HG03060 (cell line): ENCODE data around the gene ADRA2C.

ENCODE experiments used
- ATAC-seq: cut with Tn5 transposase; IDR thresholded peaks from one replicate; pipeline ENCODE4 v1.9.1; 2021; ENCODE audit warnings: low read depth, moderate number of reproducible peaks; ENCODE audit not compliant: unreplicated experiment

ADRA2C gene

DNA sequence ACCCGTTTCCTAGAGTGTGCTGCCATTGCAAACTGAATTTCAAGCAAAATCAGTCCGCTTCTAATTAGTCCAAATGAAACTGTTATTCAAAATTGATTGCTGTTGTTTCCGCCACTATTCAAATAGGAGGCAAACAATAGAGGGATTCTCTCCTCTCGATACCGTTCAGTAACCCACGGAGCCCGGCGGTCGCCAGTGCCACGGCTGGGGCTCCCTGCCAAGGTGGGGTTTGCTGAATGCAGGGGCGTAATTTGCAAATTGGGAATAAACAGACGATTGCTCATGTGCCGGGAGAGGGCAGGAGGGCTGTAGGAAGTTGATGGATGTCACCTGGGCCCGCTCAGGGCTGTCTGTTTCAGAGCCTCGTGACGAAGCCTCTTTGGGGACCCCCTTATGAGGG is 8.8 kb downstream of the ADRA2C start:
- ATAC-seq = no peak

DNA sequence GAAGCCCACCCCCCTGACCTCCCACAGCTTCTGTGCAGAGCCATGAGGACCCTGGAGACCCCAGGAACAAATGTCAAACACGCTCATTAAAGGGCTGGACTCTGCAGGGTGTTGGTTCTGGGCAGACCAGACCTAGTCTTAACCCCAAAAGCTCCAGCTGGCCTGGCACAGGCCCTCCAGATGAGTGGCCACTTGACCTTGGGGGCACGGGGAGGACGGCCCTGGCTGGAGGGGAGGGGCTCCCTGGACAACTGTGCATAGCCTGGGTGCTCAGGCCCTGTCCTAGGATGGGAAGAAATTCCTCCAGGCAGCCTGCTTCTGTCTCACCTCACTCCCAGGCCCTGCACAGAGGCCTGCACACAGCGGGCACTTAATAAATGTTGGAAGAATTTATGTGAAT is 9.4 kb downstream of the ADRA2C start:
- ATAC-seq = no peak

DNA sequence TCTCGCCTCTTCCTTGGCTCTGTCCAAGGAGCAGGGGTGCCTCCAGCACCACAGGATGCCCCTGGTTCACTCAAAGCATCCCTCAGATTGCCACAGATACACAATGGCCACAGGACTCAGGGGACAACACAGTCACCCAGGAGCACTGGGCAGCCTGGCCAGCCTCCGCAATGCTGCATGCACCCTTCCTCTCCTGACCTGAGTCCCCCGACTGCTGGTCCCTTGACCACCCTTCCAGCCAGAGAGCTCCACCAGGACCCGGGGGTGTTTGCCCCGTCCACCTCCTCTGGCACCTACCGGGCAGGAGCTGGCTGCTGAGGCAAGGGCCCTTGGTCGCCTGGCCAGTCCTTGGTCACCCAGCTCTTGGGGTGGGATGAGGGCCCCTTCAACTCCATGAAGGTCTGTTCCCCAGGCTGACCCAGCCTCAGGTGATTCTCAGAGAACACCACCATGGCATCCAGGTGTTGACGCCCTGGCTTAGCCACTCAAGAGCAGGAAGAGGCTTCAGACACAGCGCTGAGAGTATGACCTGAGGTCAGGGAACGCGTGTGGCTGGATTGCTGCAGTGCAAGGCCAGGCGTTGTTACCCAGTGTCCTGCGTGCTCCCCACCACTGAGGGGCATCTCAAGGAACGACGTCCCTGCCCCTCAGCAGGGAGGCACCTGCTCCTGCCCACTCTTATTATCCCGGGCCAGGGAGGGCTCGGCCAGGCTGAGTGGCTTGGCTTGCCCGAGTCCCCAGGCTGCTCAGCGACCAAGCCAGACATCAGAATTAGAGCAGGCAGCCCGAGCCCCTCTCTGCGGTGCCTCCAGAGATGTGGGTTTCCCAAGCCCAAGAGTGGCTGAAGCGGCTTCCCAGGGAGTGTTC is 10.2 kb downstream of the ADRA2C start:
- no peak for ATAC-seq

DNA sequence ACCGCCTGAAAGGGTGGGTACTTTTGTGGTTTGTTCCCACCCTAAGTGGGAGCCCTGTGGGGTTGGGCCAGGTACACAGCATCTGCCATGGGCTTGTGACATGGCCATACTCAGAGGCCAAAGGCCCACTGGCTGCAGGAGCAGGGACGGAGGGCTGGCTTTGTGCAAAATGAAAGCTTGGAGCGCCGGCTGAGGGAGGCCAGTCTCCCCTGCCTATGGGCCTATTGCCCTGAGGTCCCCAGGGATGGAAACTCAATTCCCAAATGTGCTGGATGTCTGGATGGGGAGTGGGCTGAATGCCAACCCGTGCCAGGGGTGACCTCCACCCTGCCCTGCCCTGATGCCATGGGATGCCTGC is 10.8 kb downstream of the ADRA2C start:
- ATAC-seq = no peak

DNA sequence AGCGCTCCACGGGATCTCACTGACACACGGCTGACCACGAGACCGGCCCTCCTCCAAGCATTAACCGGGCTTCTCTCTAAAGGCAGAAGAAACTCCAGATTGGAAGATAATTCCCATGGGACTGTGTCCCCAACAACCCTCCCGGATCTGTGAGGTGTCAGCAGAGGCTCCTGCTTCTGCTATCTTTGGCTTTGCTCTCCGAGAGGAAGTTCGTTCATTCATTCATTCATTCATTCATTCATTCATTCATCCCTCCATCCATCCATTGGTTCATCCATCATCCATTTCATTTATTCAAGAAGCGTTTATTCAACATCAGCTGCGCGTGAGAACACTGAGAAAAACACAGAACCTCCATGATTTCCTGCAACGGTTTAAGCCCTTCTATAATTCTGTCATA is 11.5 kb downstream of the ADRA2C start:
- no peak for ATAC-seq

DNA sequence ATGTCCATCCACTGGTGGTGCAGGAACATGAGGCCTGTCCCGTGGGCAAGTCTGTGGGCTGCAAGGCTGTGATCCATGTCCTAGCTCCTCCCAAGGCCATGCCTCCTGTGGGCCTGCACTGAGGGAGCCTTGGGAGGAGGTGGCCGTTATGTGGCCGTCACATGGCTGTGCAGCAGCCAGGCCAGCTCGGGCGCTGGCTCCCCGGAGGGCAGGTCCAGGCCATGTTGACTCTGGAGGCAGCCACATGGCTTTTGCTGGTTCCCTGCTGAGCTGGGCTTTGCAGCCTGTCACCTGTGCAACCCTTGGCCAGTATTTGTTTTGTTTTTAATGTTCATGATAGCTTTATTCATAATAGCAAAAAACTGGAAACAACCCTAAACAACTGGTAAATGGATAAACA is 13.3 kb downstream of the ADRA2C start:
- no peak for ATAC-seq

DNA sequence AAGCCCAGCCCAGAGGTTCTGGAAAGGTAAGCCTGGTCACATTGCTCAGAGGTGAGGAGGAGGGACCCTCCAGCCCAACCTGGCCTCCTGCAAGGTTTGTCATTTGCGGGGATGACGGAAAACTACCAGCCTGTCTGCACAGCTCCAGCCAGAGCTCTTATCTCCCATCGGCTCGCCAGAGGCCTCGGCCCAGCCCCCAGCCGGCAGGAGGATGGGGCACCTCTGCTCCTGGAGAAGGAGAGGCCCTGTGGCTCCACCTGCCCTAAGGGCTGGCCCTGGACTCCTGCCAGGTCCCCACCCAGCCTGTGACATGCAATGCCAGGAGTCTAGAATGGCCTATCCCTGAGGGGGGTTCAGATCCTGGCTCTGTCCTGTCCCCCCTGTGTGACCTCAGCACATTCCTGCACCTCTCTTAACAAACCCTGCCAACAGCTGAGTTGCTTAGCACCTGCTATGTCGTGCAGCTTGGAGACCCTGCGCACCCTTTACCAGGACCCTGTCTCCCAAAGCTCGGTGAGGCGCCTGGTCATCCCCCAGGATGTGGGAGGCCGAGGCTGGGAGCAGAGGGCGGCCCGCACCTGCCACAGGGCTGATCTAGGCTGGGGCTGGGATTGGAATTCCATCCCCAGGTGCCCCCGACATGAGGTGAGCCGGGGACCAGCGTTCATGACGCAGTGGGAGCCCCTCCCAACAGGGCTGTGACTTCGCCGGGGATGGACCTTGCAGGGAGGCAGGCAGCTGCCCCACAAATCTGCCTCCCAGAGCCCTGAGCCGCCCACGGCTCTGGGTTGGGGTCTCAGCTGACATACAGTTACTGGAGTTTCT is 14.4 kb downstream of the ADRA2C start:
- no peak for ATAC-seq

DNA sequence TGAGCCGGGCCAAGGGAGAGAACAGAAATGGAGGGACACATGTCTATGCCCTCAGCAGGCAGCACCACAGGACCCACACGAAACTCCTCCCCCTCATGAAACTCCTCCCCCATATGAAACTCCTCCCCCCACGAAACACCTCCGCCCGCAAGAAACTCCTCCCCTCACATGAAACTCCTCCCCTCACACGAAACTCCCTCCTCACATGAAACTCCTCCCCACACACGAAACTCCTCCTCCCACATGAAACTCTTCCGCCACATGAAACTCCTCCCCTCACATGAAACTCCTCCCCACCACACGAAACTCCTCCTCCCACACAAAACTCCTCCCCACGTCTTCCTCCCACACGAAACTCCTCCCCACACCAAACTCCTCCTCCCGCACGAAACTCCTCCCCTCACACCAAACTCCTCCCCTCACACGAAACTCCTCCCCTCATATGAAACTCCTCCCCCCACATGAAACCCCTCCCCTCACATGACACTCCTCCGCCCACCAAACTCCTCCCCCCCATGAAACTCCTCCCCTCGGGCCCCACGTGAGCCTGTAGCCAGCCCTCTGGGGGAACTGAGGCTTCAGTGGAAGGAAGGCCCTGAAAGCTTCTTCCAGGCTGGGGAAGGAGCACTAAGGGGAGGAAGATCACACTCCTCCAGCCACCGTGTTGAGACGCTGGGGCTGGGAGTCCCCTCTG is 15.2 kb downstream of the ADRA2C start:
- no peak for ATAC-seq

DNA sequence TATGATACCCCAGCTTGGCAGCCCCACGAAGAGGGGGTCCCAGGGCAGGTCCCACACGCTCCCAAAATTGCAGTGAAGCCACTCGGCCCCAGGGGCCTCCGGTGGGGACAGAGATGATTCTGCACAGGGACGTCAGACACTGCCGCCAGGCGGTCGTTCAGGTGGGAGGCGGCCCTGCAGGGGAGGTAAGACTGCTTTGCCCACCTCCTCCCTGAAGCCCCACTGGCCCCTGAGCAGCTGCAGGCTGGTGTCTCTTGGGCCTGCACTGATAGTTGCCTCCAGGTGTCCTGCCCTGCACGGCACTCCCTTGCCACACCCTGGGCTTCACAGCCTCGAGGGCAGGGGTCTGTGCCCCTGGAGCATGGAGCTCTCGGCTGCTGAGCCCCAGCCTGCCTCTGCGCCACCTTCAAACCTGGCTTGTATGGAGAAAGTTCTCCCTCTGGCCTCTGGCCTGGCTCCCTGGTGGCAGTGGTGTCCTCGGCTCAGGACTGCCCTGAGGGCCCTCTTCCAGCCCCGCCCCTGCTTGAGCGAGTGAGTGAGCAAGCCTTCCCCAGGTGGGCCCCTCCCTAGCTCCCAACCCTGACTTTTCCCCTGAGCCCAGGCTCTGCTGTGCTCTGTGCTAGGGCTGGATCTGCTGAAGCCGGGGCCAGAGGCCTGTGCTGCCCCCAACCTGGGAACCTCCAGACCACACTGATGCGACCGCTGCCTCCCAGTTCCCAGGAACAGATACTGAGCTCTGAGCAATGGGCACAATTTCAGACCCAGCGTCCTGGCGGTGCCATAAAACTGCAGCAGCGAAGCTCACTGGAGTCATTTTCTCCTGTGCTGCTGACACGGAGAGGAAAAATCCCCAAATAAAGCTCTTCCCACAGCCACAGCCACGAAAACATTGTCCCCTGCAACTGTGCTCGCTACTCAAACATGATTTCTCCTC is 16.1 kb downstream of the ADRA2C start:
- no peak for ATAC-seq

DNA sequence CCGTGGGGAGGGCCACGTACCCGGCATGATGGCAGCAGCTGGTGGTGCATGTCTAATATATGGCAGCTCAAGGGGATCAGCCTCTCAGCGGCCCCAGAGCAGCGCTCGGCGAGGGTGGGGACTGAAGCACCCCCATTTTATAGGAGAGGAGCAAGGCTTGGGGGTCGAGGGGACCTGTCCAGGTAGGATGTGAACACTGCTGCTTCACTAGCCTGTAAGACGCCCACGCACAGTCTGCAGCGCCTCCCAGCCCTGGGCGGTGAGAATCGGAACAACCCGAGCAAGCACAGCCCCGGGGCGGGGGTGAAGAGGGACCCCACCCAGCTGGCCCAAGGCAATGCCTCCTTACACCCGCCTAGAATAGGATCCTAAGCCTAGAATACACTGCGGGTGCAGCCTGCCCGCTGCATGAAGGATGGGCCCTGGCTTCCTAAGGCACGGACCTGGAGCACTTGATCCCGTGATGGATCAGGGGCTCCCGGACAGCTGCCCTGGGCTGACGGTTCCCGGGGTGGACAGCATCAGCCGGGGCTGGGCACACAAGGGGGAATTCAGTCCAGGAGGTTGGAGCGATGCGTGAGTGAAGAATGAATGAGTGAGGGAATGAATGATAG is 17.6 kb downstream of the ADRA2C start:
- no peak for ATAC-seq

DNA sequence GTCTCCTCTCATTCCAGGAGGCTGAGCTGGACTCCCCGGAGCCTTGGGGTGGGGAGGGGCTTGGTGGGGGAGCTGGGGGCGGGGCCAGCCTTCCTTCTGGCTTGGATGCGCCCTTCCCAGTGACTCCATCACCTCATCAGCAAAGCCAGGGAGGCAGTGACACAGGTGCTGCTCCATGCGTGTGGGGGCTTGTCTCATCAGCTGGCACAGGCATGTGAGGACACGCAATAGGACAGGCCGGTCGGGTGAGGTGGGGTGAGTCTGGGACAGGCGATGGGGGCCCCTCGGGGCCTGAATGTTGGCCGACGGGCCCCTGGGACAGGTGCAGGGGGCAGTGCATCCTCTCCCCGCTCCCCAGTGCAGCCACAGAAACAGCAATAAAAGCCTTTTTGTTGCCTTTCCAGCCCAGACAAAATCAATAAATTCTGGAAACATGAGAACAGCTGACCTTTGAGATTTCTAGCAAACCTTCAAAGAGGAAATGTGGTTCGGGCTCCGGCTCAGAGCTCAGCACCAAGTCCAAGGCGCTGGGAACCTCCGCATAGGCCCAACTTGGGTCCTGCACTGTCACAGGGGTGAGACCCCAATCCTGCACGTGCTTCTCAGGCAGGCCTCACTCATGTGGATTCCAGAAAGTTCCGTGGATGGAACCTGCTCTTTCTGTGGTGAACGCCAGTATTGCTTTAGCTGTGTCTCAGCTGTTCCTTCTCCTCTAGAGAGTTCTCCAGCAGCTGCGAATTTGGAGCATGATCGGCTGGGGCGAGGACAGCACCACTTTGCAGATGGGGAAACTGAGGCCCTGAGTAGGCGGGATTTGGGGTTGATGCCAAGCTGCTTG is 18.5 kb downstream of the ADRA2C start:
- no peak for ATAC-seq

DNA sequence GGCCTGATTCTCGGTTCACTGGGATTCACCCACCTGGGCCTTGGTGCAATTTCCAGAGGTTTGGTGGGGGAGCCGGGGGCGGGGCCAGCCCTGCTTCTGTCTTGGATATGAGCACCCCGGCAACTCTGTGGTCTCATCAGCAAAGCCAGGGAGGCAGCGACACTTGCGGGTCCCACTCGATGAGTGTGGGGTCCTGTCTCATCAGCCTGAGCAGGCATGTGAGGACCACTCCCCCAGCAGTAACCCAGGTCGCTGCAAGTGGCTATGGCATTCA is 19.0 kb downstream of the ADRA2C start:
- no peak for ATAC-seq

DNA sequence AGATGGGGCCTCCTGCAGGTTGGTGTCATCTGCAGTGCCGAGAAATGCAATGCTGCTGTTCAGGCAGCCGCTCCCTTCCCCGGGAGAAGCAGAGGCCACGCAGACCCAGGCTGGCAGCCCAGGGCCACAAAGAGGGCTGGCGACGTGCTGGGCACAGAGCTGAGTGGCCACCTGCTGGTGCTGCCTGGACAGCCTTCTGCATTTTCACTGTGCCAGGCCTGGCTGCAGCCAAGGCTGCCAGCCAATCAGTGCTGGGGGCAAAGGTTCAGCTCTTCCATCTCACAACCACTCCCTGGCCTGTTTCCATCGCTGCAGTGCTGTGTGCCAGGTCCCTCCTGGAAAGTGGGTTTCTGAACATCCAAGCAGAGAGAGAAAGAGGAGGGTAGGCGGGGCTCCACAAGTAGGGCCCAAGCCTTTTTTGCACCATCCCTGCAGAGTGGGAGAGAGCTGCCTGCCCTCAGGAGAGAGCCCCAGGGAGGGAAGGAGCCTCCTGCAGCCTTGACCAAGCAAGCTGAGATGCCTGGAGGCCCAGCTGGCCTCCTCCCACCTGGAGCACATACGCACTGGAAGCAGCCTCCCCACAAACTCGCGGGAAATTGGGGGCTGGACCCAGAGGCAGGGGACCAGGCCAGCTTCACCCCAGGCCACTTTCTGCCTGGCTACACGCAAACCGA is 20.1 kb downstream of the ADRA2C start:
- ATAC-seq = no peak

DNA sequence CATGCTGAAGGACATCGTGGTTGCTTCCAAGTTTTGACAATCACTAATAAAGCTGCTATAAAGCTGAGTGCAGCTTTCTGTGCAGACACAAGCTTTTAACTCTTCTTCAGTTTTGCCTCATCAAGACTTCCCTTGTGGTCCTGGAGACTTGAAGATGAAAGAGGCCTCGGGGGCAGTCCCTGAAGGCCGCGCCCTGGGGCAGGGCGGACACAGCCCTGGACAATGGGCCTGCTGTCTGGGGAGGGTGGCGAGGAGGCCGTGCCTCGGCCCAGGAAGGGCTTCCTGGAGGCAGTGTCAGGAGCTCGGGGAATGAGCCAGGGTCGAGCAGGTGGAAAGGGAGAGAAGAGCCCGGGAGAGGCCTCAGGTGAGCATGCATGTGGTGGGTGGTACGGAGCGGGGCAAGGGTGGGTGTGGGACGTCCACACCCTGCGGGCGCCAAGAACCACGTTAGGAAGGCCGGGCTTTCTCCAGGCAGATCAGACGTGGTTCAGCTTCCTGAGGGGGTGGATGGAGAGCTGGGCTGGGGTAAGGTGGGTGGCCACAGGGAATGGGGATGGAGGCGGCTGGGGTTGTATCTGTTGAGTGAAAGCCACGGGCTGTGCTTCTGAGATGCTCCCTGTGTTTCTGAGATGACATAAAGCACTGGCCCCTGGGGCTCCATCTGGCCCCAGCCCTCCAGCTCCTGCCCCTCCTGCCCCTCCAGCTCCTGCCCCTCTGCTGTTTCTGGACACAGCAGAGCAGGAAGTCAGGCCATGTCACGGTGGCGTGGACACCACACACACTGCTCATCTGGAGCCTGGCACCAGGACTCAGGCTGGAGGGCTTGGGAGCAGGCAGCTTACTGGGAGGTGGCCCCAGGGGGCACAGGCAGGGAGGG is 21.5 kb downstream of the ADRA2C start:
- no peak for ATAC-seq

DNA sequence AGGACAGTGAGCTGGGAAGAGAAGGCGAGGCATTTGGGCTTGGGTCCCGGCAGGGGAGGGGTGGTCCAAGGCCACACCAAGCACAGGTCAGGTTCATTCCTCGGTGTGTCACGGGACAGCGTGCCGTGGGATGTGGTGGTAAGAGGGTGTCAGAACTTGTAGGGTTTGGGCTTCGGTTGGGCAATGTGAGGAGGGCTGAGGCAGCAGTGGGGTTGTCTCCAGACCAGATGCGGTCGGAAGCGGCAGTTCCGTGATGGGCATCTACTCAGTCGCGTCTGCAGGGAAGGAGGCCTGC is 22.1 kb downstream of the ADRA2C start:
- no peak for ATAC-seq

DNA sequence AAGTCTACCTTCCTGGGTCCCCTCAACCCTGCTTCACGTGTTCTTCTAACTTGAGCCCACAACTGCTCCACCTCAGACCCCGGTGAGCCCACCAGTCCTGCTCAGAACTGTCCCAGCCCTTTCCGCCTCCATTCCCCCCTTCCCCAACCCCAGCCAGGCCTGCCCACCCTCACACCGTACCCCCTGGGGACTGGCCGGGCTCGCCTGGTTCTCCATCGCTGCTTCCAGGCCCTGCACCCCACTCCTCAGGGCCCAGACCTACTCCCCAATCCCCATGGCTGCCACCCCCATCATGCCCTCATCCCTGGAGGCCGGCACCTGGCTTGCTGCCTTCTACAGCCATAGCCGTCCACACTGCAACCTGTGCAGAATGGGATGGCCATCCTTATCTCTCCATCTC is 23.4 kb downstream of the ADRA2C start:
- ATAC-seq = no peak

DNA sequence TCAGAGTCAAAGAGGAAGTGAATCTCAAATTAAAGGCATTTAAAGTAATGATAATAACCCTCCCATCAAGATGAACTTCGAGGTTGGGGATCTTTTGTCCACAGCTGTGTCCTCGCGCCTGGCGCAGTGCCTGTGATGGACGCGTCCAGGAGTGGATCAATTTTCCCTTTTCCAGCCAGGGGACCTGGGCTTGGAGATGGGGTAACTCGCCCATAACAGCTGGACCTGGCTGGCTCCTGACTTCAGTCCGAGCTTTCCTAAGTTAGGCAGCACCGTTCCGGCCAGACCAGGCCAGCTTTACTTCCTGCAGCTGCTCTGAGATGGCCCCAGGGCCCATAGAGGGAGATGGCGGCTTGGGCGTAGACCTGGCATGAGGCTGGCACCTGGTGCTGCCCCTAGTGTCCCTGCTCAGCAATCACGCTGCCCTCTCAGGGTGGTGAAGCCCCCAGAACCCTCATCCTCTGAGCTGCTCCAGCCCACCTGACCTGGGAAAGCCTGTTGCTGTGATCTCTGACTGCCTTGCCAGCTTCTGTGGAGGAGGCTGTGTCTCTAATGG is 23.9 kb downstream of the ADRA2C start:
- ATAC-seq = no peak

DNA sequence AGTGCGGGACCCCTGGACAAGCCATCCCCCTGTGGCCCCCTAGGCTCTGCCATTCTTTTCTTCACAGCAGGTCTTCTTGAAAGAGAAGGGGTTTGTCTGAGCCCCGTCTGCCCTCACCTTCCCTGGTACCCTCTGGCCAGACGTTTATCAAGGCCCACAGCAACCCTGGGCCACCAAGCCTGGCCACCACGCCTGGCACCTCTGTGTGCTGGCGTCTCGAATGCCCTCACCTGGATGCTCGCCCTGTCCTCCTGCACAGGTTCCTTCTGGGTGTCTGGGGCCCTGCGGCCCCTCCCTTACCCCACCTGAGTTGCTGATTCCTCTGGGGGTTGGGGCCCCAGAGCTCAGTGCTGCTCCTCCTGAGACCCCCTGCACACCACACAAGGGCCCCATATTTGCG is 25.1 kb downstream of the ADRA2C start:
- ATAC-seq = no peak
